Parathyroid adenoma (tissue), 2 donors: ENCODE measurements around the gene RAB3C.
"Not testable (repeated sequence)": the region's sequence is repeated elsewhere in the genome, so short reads cannot be mapped to it uniquely, and the experiment has no call there.

Source experiments
- H2AFZ ChIP-seq: fragments of 300-600 bp; sonication (generic); one replicate; pipeline ENCODE4 v1.7.0; 2017; ENCODE audit warnings: antibody characterized with exemption, mild to moderate bottlenecking
- H3K27ac ChIP-seq: fragments of 300-600 bp; sonication (generic); one replicate; pipeline ENCODE4 v1.7.0; 2017
- H3K27me3 ChIP-seq: fragments of 300-600 bp; sonication (generic); one replicate; pipeline ENCODE4 v1.7.0; 2017; ENCODE audit warnings: low read length; ENCODE audit not compliant: control insufficient read depth, insufficient read depth
- H3K36me3 ChIP-seq: fragments of 300-600 bp; sonication (generic); one replicate; pipeline ENCODE4 v1.7.0; 2017; ENCODE audit warnings: low read length; ENCODE audit not compliant: control insufficient read depth, insufficient read depth
- H3K4me1 ChIP-seq: fragments of 300-600 bp; sonication (generic); one replicate; pipeline ENCODE4 v1.7.0; 2017; ENCODE audit warnings: control low read depth
- H3K4me2 ChIP-seq: fragments of 300-600 bp; sonication (generic); one replicate; pipeline ENCODE4 v1.7.0; 2017; ENCODE audit warnings: low read length
- H3K4me3 ChIP-seq: fragments of 300-600 bp; sonication (generic); one replicate; pipeline ENCODE4 v1.7.0; 2017; ENCODE audit warnings: low read depth, low read length
- H3K79me2 ChIP-seq: fragments of 300-600 bp; sonication (generic); one replicate; pipeline ENCODE4 v1.7.0; 2017; ENCODE audit warnings: control low read depth
- H3K9ac ChIP-seq: fragments of 300-600 bp; sonication (generic); one replicate; pipeline ENCODE4 v1.7.0; 2017; ENCODE audit warnings: mild to moderate bottlenecking
- H3K9me3 ChIP-seq: fragments of 300-600 bp; sonication (generic); one replicate; pipeline ENCODE4 v1.7.0; 2017; ENCODE audit warnings: low read length; ENCODE audit not compliant: control insufficient read depth
- TF ChIP-seq, protein P1 (sequence below): fragments of 300-600 bp; sonication (generic); IDR thresholded peaks from one replicate; pipeline ENCODE4 v1.7.0; 2017; ENCODE audit warnings: antibody characterized with exemption, mild to moderate bottlenecking
- donor health status: primary hyperparathyroidism.

The RAB3C gene

DNA sequence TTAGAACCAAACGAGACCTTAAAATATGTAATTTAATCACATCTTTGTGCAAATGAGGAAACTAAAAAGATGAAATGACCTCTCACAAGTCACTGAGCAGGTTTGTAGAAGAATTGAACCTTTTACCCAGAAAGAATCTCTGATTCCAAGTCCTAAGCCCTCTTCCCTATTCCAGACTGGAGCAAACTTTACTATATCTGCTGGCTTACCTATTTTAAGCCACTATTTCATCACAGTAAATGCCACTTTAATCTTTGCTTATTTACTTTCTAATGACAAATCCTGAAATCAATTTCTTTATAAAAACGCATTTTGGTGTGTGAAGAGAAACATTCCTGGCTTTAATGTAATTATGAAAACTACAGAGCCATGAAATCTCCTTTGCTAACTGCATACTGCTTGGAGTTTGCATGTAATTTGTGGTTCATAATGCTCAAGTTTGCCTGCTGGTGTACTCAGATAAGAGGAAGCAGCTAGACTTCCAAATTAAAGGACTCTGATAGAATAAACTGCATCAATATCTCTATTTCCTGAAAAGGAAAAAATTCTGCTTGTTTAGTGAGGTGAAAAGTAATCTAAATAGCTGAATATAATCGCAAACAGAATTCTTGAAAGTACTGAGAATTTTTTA lies 121.2 kb downstream of the RAB3C start:
- no peaks in the 10 kb centered on the region for H3K4me1 ChIP-seq
- H3K9ac ChIP-seq: no peak overlapping the region
- H3K36me3 ChIP-seq: no peaks in the 10 kb centered on the region
- TF ChIP-seq, protein P1, sequence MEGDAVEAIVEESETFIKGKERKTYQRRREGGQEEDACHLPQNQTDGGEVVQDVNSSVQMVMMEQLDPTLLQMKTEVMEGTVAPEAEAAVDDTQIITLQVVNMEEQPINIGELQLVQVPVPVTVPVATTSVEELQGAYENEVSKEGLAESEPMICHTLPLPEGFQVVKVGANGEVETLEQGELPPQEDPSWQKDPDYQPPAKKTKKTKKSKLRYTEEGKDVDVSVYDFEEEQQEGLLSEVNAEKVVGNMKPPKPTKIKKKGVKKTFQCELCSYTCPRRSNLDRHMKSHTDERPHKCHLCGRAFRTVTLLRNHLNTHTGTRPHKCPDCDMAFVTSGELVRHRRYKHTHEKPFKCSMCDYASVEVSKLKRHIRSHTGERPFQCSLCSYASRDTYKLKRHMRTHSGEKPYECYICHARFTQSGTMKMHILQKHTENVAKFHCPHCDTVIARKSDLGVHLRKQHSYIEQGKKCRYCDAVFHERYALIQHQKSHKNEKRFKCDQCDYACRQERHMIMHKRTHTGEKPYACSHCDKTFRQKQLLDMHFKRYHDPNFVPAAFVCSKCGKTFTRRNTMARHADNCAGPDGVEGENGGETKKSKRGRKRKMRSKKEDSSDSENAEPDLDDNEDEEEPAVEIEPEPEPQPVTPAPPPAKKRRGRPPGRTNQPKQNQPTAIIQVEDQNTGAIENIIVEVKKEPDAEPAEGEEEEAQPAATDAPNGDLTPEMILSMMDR: no peak
- H3K79me2 ChIP-seq: no peaks in the 10 kb centered on the region
- H3K27me3 ChIP-seq: no peaks in the 10 kb centered on the region
- H2AFZ ChIP-seq: no peak overlapping the region
- no peak overlapping the region for H3K4me2 ChIP-seq
- H3K9me3 ChIP-seq: no peaks in the 10 kb centered on the region
- no peak overlapping the region for H3K27ac ChIP-seq
- H3K4me3 ChIP-seq: no peak overlapping the region

DNA sequence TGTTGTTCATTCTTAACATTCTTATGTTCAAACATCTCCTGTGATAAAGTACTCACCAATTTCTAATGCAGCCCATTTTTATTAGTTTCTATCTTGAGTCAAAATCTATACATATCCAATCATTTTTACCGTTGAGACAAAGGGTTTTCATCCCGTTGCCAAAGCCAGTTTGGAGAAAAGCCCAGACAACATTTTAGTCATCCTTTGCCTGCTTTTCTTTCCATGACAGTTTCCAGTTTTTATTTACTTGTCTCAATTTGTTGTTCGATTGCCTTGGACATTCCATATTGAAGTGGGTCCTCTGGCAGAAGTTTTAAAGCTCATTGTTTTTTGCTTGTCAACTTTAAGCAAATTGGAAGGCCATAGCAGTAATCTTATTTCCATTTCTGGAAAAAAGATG lies 123.9 kb downstream of the RAB3C start:
- no peak overlapping the region for H3K4me2 ChIP-seq
- no peak overlapping the region for H2AFZ ChIP-seq
- no peaks in the 10 kb centered on the region for H3K4me1 ChIP-seq
- TF ChIP-seq, protein P1: no peak
- H3K4me3 ChIP-seq: no peak overlapping the region
- H3K36me3 ChIP-seq: no peaks in the 10 kb centered on the region
- H3K9me3 ChIP-seq: no peaks in the 10 kb centered on the region
- H3K27me3 ChIP-seq: no peaks in the 10 kb centered on the region
- H3K79me2 ChIP-seq: no peaks in the 10 kb centered on the region
- H3K27ac ChIP-seq: no peak overlapping the region
- H3K9ac ChIP-seq: no peak overlapping the region

DNA sequence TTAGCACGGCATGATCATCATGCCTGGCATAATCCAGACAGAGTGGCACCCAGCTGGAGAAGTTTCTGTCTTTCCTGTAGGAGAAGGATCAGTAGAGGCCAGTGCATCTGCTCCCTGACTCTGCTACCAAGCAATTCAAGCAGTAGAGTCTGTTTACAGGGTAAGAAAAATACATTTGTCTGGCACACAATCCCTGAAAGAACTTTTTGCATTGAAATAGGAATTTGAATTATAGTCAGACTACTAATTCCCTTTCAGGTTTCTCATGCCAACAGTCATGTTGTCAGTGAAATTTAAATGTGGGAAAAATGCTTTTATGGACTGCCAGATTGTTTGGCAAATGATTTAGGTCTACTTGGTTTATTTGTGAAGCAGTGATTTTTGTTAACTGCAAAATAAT lies 125.6 kb downstream of the RAB3C start:
- Histone ChIP-seq H3K27ac (no peak overlapping the region), H3K4me3 (no peak overlapping the region), H3K36me3 (no peaks in the 10 kb centered on the region), H3K4me1 (no peaks in the 10 kb centered on the region), H3K9me3 (no peaks in the 10 kb centered on the region), H3K27me3 (no peaks in the 10 kb centered on the region), H3K9ac (no peak overlapping the region), H3K4me2 (no peak overlapping the region), H2AFZ (no peak overlapping the region), H3K79me2 (no peaks in the 10 kb centered on the region)
- TF ChIP-seq, protein P1: no peak

DNA sequence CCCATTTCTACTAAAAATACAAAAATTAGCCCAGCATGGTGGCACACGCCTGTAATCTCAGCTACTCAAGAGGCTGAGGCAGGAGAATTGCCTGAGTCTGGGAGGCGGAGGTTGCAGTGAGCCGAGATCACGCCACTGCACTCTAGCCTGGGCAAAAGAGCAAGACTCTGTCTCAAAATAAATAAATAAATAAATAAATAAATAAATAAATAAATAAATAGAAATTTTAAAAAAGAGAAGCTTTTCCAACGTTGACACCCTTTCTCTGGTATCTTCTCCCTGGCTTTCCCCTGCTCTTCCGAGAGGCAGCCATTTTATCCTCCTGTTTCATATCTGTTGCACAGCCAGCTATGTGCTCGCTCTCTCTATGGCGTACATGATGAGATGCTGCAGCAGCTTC lies 127.5 kb downstream of the RAB3C start:
- H3K4me1 ChIP-seq, H3K9ac ChIP-seq, H2AFZ ChIP-seq, H3K4me2 ChIP-seq, H3K9me3 ChIP-seq, H3K27me3 ChIP-seq, H3K27ac ChIP-seq, H3K79me2 ChIP-seq, H3K36me3 ChIP-seq, H3K4me3 ChIP-seq: not testable (repeated sequence)

DNA sequence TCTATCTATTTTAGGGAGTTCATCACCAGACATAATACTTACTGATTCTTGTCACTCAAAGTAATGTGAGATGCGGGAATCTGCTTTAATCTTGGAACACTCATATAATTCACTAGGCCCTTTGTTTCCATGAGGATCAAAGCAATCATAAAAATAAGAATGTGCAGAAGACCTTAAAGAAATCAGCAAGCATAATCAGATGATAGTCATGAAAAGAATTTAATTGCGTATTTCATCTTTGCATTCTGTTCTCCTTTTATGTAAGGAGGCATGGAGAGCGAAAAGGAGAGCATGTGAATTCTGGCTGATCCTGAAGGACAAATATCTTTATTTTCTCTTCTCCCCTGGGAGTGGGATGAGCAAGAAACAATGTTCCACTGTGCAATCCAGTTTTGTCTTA lies 128.0 kb downstream of the RAB3C start:
- Histone ChIP-seq H3K4me2 (no peak overlapping the region), H3K9me3 (no peaks in the 10 kb centered on the region), H3K27me3 (no peaks in the 10 kb centered on the region), H3K79me2 (no peaks in the 10 kb centered on the region), H3K4me1 (no peaks in the 10 kb centered on the region), H3K9ac (no peak overlapping the region), H3K4me3 (no peak overlapping the region), H3K36me3 (no peaks in the 10 kb centered on the region), H2AFZ (no peak overlapping the region), H3K27ac (no peak overlapping the region)
- TF ChIP-seq, protein P1: no peak
